ENCODE measurements around the gene NPFF.

Gene NPFF

DNA sequence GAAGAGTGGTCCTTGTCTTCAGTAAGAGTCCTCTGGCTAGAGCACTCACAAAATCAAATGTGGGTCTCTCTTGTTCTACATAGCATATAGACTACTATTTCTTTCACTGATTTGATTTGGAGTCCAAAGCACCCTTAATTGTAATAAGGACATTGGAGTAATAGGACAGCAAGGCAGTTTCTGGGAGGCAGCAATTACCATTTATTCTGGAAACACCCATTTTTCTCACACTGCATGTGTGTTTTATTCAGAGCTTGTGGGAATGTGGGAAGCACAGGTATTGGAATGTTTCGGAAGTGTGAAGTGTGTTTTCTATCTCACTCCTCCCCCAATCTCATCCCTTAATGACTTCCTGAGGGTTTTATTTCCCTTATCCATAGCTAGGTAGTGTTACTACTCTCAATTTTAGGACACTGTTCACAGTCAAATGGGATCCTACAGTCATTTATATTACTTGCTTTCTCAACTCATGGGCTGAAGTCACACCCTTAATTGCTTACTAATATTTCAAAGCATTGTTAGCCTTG lies 35.2 kb downstream of the NPFF start:
- no peak for DNase-seq

DNA sequence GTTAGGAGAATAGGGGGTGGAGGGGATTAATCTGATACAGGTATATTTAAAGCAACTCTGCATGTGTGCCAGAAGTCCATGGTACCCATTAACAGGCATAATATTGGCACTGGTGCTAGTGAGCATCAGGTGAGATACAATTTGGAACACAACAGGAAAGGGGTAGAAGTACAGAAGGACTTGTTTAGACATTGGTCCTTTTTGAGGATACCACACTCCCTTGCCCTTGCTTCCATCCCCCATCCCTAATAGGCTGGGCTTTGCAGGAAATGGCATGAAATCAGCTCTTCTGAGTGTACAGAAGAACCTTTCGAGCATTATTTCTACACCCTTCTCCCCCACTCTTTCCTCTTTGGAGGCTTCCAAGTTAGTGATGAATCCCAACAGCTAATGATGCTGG lies 39.0 kb downstream of the NPFF start:
- DNase-seq: no peak

DNA sequence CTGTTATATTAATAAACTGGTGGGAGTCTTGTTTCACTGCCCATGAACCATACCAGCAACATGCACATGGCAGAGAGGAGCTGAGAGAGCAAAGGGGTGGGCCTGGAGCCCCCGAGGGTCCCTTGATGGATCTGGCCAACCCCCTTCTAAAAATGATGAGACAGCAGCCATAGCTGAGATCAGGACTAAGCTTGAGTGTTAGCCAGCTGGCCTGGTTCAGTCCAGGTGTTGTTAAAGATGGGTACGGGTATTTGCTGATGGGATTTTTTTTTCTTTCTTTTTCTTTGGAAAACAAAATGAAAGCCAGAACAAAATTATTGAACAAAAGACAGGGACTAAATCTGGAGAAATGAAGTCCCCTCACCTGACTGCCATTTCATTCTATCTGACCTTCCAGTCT lies 39.4 kb downstream of the NPFF start:
- DNase-seq: no peak

DNA sequence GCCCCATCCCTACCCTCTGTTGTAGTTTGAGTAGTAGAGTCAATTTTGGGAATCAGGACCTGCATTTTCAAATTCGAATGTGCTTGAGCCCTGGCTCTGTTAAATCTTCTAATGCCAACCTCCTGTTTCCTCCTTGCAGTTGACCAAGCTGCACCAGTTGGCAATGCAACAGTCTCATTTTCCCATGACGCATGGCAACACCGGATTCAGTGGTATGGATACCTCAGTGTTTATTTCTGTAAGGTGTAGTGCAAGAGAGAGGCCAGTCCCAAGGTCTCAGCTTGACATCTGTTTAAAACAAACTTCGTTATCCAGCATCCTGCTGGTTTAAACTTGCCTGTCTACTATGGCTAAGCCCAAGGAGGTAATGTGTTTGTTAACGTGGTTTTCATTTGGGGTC lies 40.2 kb downstream of the NPFF start:
- no peak for DNase-seq

DNA sequence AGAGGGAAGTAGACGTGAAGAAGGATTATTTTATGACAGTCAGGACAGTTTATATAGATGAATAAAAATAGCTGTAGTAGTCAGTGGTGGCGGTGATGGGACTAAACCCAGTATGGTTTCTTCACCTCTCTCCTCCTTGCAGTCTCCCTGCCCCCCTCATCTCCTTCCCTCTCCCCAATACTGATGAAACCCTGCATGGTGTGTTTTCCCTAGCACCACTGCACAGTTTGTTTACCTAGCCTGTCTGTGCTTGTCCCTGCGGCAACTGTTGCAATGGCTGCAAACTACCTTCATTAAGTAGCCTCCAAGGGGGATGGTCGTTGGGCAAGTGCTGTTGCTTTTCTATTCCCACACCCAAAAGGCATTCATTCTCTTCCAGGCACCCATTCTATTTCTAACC lies 40.6 kb downstream of the NPFF start:
- DNase-seq: no peak

DNA sequence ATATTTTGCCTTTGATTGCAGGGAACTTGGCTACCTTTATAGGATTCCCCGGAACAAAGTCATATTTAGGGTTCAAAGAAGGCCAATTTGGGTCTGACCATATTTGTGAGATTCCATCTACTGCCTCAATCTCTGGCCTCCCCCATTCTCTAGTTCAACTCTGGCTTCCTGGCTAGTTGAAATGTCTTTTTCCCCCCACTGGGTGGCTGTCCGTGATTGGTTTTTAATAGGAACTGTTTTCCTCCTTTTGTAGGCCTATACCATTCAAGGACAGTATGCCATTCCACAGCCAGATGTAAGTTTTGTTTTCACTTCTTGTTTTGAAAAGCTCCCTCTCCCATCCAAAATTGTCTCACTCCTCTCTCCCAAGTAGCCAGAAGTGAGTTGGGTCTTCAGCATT lies 41.6 kb downstream of the NPFF start:
- no peak for DNase-seq

DNA sequence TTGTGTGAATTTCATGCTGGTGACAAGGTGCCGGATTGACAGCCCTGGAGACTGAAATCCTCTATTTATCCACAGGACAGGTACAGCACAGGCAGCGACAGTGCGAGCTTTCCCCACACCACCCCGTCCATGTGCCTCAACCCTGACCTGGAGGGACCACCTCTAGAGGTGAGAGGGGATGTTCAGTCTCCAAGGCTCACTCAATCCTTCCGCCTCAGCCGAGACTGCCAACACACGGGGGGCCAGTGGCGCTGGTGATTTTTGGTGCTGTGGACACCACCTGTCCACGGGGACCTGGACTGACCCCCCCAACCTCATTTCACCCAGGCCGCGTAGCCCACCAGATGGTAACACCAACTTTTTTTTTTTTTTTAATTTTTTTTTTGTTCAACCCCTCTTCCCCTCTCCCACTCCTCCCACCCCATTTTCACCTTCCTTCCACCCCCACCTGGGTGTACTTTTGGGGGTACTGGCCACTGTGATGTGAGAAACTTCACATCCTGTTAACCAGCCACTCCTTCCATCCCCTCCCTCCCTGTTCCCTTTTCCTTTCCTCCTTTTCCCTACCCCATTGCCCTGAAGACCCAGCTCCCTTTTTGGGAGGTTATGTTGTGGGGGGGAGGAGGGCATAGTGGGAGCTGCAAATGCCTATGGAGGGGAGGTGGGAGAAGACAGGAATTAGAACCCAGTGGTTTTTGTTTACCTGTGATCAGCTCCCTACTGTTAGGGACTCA lies 42.4 kb downstream of the NPFF start:
- DNase-seq: no peak

DNA sequence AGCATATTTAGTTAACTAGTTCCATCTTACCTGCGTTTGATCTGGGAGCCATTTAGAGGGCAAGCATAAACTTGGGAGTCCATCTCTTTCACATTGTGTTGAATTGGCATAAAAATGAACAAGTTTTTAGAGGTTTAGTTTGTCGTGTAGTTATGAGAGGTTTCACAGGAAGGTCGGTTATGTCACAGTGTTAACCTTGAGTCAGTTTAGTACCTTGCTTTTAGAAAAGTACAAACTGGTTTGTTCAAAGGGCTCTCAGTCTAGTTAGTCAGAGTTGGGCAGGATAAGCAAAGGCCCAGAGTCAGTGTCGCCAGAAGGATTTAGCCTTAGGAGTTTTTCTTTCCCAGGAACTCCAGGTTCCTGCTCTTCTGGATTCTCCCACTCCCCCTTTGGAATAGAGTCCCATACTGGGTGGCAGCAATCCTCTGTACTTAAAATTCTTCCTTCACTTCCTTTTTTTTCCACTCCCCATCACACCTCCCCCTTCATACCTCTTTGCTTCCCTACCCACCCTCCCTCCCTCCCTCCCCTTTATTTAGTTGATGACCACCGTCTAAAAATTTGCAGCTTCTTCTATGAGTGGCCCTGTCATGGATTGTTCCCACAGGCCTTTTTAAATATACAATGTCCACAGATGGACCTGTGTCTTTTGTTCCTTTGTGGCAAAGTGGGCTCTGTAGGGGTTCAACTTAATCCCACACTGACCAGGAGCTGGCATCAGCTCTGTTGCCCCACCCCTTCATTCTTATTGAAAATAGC lies 43.3 kb downstream of the NPFF start:
- DNase-seq: no peak

DNA sequence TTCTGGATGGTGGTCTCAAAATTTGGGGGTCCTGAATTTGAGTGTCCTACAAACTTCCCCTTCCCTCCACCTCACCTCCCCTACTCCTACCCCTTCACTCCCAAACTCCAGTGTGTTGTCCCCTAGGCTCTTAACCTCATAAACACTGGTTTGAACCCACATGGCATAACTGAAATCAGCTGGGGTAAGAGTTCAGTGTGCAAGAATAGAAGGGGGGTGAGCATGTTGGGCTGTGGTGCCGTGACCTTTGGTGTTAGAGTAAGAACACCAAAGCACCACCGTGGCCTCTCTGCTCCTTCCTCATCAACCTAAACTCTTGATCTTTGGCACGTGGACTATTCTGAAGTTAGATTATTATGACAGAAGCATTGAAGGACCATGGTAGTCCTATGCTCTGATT lies 44.3 kb downstream of the NPFF start:
- no peak for DNase-seq

DNA sequence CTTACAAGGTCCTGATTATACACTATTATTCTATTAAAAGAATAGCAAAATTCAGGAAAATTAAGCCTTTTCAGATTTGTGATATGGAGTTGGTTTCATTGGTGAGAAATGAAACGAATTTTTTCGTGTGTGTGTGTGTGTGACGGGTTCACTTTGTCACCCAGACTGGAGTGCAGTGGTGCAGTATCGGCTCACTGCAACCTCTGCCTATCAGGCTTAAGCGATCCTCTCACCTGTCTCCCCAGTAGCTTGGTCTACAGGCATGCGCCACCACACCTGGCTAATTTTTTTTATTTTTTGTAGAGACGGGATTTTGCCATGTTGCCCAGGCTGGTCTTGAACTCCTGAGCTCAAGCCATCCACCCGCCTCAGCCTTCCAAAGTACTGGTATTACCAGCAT lies 45.7 kb downstream of the NPFF start:
- DNase-seq: no peak

DNA sequence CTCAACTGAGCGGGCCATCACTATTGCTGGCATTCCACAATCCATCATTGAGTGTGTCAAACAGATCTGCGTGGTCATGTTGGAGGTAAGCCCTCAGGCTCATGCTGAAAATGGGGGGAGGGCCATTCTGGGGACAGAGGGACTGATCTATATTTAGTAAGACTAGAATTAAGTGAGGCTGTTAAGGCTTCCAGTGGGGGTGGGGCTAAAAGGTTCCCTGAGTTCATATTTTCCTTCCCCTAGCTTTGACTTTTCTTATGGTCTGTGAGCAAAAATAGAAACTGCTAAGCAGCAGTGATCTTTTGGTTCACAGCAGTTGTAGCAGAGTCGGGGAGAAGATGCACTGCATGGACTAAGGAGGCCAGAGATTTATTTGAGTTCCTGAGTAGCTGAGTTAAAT lies 46.2 kb downstream of the NPFF start:
- no peak for DNase-seq

DNA sequence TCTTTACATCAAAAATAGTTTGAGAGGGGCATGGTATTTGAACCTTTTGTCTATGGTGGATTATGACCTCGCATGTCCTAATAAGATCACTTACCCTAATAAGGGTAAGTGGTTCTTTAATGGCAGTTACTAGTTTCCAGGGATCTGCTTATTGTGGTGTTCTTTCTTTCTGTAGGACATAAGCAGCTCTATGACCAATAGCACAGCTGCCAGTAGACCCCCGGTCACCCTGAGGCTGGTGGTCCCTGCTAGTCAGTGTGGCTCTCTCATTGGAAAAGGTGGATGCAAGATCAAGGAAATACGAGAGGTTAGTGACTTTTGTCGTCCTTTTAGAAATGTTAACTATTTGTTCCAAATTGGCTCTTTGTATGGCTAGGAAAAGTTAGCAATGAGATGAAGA lies 48.2 kb downstream of the NPFF start:
- no peak for DNase-seq
